ENCODE data around the gene PBRM1. TPM values are rescaled to one million over a fixed set of nuclear protein-coding genes. Genes with fewer than 3 reads are reported as not detected.

The PBRM1 gene
- total and polyA plus RNA-seq, 2 of the 13 experiments (the other 11 are each of a cell fraction or from before 2014, with no cell fraction given): 10.9 to 33.2 TPM

DNA sequence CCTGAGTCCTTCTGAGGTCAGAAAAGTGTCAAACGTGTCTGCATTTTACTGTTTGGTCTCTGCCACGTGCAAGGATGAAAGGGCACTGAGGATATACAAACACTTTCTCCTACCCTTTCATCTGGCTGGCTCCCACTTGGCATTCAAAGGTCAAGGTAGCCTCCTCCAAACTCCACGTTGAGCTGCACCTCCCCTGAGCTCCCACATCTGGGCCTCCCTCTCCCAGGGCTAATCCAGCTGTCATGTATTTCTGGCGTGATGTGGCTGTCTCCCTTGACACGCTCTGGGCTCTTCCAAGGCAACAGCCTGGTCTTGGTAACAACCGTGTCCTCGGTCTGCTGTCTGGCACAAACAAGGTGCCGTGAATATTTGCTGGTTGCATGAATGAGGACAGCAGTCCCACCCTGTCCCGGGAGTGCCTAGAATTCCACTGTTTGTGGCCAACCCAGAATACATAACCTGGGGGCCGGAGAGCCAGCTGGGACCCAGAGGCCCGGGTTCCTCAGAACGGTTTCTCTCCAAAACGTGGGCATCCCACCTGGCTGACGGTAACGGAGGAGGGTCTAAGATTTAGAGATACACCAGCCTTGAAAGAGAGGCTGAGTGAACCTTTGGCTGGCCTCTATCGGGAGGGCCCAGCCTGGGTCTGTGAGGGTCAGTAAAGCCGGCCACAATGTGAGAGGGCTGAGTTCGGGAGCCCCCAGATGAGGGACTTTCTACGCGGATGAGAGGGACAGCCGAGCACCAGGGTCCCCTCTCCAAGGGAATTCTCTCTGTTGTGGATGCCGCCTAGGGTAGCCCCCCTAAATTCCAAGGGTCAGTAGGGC lies 19.1 kb upstream of the PBRM1 start (continued):
- TF ChIP-seq, protein P1, sequence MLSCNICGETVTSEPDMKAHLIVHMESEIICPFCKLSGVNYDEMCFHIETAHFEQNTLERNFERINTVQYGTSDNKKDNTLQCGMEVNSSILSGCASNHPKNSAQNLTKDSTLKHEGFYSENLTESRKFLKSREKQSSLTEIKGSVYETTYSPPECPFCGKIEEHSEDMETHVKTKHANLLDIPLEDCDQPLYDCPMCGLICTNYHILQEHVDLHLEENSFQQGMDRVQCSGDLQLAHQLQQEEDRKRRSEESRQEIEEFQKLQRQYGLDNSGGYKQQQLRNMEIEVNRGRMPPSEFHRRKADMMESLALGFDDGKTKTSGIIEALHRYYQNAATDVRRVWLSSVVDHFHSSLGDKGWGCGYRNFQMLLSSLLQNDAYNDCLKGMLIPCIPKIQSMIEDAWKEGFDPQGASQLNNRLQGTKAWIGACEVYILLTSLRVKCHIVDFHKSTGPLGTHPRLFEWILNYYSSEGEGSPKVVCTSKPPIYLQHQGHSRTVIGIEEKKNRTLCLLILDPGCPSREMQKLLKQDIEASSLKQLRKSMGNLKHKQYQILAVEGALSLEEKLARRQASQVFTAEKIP (CRISPR knock-in tag; IDR thresholded peaks at IDR 0.05; ENCODE audit: borderline replicate concordance): no peak
- TF ChIP-seq ZFY (CRISPR knock-in tag; IDR thresholded peaks at IDR 0.05) (peak; percentile 63; the same call in 1 of the 2 replicates), CBX5 (CRISPR knock-in tag; IDR thresholded peaks at IDR 0.05; ENCODE audit: borderline replicate concordance) (peak; percentile 15; the same call in 1 of the 2 replicates), PPARG (CRISPR knock-in tag; conservative IDR thresholded peaks at IDR 0.05) (peak; percentile 77), ARNT (IDR thresholded peaks at IDR 0.05) (no peak), TCF7L2 (IDR thresholded peaks at IDR 0.05; ENCODE audit: low read depth, low read length) (peak; percentile 50; the same call in 1 of the 2 replicates)
- TF ChIP-seq, protein P2, sequence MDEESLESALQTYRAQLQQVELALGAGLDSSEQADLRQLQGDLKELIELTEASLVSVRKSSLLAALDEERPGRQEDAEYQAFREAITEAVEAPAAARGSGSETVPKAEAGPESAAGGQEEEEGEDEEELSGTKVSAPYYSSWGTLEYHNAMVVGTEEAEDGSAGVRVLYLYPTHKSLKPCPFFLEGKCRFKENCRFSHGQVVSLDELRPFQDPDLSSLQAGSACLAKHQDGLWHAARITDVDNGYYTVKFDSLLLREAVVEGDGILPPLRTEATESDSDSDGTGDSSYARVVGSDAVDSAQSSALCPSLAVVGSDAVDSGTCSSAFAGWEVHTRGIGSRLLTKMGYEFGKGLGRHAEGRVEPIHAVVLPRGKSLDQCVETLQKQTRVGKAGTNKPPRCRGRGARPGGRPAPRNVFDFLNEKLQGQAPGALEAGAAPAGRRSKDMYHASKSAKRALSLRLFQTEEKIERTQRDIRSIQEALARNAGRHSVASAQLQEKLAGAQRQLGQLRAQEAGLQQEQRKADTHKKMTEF (CRISPR knock-in tag; IDR thresholded peaks at IDR 0.05): peak; percentile 74
- TF ChIP-seq, protein P3, sequence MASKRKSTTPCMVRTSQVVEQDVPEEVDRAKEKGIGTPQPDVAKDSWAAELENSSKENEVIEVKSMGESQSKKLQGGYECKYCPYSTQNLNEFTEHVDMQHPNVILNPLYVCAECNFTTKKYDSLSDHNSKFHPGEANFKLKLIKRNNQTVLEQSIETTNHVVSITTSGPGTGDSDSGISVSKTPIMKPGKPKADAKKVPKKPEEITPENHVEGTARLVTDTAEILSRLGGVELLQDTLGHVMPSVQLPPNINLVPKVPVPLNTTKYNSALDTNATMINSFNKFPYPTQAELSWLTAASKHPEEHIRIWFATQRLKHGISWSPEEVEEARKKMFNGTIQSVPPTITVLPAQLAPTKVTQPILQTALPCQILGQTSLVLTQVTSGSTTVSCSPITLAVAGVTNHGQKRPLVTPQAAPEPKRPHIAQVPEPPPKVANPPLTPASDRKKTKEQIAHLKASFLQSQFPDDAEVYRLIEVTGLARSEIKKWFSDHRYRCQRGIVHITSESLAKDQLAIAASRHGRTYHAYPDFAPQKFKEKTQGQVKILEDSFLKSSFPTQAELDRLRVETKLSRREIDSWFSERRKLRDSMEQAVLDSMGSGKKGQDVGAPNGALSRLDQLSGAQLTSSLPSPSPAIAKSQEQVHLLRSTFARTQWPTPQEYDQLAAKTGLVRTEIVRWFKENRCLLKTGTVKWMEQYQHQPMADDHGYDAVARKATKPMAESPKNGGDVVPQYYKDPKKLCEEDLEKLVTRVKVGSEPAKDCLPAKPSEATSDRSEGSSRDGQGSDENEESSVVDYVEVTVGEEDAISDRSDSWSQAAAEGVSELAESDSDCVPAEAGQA (IDR thresholded peaks at IDR 0.05; ENCODE audit: low read depth): peak; percentile 20; the same call in 1 of the 2 replicates
- TF ChIP-seq, protein P3 (CRISPR knock-in tag; IDR thresholded peaks at IDR 0.05; ENCODE audit: borderline replicate concordance): no peak
- TF ChIP-seq, protein P4, sequence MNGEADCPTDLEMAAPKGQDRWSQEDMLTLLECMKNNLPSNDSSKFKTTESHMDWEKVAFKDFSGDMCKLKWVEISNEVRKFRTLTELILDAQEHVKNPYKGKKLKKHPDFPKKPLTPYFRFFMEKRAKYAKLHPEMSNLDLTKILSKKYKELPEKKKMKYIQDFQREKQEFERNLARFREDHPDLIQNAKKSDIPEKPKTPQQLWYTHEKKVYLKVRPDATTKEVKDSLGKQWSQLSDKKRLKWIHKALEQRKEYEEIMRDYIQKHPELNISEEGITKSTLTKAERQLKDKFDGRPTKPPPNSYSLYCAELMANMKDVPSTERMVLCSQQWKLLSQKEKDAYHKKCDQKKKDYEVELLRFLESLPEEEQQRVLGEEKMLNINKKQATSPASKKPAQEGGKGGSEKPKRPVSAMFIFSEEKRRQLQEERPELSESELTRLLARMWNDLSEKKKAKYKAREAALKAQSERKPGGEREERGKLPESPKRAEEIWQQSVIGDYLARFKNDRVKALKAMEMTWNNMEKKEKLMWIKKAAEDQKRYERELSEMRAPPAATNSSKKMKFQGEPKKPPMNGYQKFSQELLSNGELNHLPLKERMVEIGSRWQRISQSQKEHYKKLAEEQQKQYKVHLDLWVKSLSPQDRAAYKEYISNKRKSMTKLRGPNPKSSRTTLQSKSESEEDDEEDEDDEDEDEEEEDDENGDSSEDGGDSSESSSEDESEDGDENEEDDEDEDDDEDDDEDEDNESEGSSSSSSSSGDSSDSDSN (CRISPR knock-in tag; IDR thresholded peaks at IDR 0.05): peak; percentile 56; the same call in 1 of the 2 replicates
- TF ChIP-seq, protein P5, sequence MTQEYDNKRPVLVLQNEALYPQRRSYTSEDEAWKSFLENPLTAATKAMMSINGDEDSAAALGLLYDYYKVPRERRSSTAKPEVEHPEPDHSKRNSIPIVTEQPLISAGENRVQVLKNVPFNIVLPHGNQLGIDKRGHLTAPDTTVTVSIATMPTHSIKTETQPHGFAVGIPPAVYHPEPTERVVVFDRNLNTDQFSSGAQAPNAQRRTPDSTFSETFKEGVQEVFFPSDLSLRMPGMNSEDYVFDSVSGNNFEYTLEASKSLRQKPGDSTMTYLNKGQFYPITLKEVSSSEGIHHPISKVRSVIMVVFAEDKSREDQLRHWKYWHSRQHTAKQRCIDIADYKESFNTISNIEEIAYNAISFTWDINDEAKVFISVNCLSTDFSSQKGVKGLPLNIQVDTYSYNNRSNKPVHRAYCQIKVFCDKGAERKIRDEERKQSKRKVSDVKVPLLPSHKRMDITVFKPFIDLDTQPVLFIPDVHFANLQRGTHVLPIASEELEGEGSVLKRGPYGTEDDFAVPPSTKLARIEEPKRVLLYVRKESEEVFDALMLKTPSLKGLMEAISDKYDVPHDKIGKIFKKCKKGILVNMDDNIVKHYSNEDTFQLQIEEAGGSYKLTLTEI (CRISPR knock-in tag; conservative IDR thresholded peaks at IDR 0.05): no peak
